Mesodermal cell (in vitro differentiated cells): Measurements from ENCODE around the gene ADAMTS2.

ENCODE experiments used
- H3K27ac ChIP-seq: 2 replicates; pipeline ENCODE4 v1.7.0; 2013; ENCODE audit warnings: mild to moderate bottlenecking, low read depth, low read length, moderate library complexity; ENCODE audit not compliant: severe bottlenecking
- H3K36me3 ChIP-seq: 2 replicates; pipeline ENCODE4 v1.7.1; 2013; ENCODE audit warnings: mild to moderate bottlenecking, low read length, moderate library complexity; ENCODE audit not compliant: control insufficient read depth, insufficient read depth
- H3K4me1 ChIP-seq: one replicate; pipeline ENCODE4 v1.7.1; 2013; ENCODE audit warnings: mild to moderate bottlenecking, low read length; ENCODE audit not compliant: insufficient read depth, control insufficient read depth, poor library complexity, severe bottlenecking
- H3K4me3 ChIP-seq: 2 replicates; pipeline ENCODE4 v1.7.0; 2013; ENCODE audit warnings: low read length, control low read depth, mild to moderate bottlenecking; ENCODE audit not compliant: insufficient read depth, poor library complexity, severe bottlenecking; ENCODE audit errors: extremely low read depth
- H3K9me3 ChIP-seq: 2 replicates; pipeline ENCODE4 v1.7.1; 2013; ENCODE audit warnings: mild to moderate bottlenecking, low read length, moderate library complexity; ENCODE audit not compliant: control insufficient read depth
- WGBS, 2 experiments: methylation state at CpG; one replicate each; pipeline ENCODE4 v1.1.5; 2013; ENCODE audit warnings: missing lambda C conversion rate in 2 of 2; ENCODE audit not compliant: insufficient coverage in 2 of 2; 5-methylcytosine and 5-hydroxymethylcytosine counted together

Gene ADAMTS2

DNA sequence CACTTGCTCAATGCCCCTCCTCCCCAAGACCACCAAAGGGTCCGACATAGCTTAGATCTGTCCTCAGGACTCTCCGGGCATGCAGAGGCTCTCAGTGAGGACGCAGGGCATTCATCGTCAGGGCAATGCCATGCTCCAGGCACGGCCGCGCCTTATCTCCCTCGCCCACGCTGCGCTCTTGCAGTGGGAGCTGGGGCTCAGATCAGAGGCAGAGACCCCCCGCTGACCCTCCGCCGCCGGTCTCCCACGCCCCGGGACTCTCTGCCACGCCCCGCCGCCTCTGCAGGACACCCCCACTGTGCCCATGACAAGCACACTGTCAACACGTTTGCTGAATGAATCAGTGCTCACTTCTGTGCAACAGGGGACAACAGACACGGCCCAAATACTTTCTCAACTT is 140.7 kb downstream of the ADAMTS2 start:
- Histone ChIP-seq H3K4me3 (no peak overlapping the region), H3K36me3 (no peaks in the 10 kb centered on the region), H3K9me3 (no peaks in the 10 kb centered on the region), H3K4me1 (no peaks in the 10 kb centered on the region), H3K27ac (no peak overlapping the region)
- WGBS, 2 experiments, result 77 to 85% methylated on average over 19 to 20 of the region's 21 CpGs

DNA sequence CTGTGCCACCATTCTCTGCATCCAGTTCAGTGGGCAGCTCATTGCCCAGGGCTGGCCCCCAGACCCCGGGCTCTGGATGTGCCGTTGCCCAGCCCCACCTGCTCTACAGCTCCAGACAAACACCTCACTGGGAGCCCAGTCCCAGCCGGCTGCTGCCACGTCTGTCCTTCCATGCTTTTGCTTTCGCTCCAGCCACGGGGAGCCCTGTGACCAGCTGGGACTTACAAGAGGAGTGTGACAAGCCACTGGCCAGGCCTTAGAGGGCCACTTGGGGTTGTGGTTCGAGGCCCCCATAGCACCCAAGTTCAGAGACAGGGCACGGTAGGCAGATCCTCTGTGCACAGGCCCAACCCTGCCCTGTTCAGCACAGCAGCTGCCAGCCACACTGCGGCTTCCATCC is 142.0 kb downstream of the ADAMTS2 start:
- Histone ChIP-seq H3K27ac (no peak overlapping the region), H3K9me3 (no peaks in the 10 kb centered on the region), H3K4me1 (no peaks in the 10 kb centered on the region), H3K4me3 (no peak overlapping the region), H3K36me3 (no peaks in the 10 kb centered on the region)
- 91 to 93% methylated on average over 6 to 9 of the region's 9 CpGs for WGBS, 2 experiments

DNA sequence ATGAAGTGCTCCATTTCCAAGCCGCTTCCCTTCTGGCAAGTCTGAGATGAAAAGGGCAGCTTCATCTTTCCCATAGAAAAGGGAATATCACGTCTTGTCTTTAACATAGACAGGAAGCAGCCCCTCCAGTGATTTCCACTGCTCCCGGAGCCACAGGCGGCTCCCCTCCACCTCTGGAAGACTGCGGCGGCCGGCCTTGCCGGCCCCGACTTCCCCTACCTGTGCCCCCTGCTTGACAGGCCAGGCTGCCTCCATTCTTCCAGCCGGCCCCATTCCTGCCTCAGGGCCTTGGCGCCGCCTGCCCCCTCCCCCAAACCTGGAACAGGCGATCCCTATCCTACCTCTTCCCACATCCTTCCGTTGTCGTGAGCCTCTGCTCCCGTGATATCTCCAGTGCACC is 143.3 kb downstream of the ADAMTS2 start:
- H3K9me3 ChIP-seq, result no peaks in the 10 kb centered on the region
- H3K27ac ChIP-seq, result no peak overlapping the region
- WGBS, 2 experiments, result 85 to 92% methylated on average over 6 to 15 of the region's 16 CpGs
- no peak overlapping the region for H3K4me3 ChIP-seq
- H3K4me1 ChIP-seq, result no peaks in the 10 kb centered on the region
- H3K36me3 ChIP-seq, result no peaks in the 10 kb centered on the region

DNA sequence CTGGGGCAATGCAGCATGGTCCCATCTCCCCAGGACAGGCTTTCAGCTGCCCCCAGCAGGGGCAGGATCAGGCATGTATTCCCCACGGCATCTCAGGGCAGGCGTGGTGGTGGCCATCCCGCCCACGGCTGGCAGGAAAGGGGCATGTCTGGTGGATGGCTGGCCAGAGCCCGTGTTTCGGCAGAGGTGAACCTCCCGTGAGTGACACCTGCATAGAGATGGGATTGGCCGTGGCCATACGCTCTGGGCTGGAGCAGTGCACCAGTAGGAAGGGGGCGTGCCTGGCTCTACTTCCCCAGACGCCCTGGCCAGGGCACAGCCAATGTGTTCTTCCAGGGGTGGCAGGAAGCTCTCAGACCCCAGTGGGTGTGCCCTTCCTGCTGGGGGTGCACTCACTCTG is 146.0 kb downstream of the ADAMTS2 start:
- WGBS, 2 experiments, result 93 to 96% methylated on average over 11 of the region's 11 CpGs
- Histone ChIP-seq H3K9me3 (no peaks in the 10 kb centered on the region), H3K36me3 (no peaks in the 10 kb centered on the region), H3K27ac (no peak overlapping the region), H3K4me3 (no peak overlapping the region), H3K4me1 (no peaks in the 10 kb centered on the region)

DNA sequence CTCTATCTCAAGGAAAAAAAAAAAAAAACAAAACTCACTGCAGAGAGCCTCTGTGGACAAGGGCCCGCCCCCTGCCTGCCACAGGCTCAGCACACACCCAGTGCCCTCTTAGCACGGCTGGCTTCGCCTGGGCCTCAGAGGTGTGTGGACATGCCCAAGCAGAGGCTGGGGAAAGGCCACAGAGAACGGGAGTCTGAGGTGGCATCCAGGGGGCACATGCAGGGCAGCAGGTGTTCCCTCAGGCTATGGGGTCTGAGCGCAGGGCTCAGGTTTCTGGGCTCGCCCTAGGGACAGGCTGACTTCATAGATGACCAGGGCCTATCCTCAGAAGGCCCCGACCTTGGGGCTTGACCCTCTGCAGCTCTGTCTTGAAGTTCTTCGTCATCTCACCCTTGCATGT is 146.4 kb downstream of the ADAMTS2 start:
- Histone ChIP-seq H3K4me3 (no peak overlapping the region), H3K36me3 (no peaks in the 10 kb centered on the region), H3K4me1 (no peaks in the 10 kb centered on the region), H3K27ac (no peak overlapping the region), H3K9me3 (no peaks in the 10 kb centered on the region)
- WGBS, 2 experiments, result 89 to 92% methylated on average over 7 of the region's 8 CpGs

DNA sequence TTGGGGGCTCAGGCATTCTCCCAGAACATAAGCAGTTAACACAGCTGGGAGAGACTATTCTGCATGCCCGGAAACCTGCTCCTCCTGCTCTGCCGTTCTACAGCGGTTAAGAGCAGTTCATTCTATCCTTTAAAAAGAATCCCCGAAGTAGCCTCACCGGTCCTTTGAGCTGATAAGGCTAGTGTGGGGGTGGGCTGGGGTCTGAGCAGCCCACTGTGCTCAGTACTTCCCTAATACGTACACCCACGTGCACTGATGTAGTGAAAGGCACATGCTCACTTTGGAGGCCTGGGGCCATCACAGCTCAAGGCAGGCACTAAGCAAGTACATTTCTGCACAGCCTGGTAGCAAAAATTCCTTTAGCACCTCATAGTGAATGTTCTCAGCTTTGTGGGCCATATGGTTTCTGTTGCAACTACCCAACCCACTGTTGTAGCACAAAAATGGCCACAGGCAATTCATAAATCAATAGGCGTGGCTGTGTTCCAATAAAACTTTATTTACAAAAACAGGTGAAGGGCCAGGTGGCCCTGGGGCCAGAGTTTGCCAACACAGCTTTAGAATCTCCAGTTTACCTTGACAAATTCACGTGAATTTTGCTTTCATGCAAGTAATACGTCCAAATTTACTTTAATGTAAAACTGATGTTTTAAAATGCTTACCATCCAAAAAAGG is 148.7 kb downstream of the ADAMTS2 start:
- Histone ChIP-seq H3K27ac (no peak overlapping the region), H3K4me3 (no peak overlapping the region), H3K4me1 (no peaks in the 10 kb centered on the region), H3K36me3 (no peaks in the 10 kb centered on the region), H3K9me3 (no peaks in the 10 kb centered on the region)
- WGBS, 2 experiments, result 92 to 96% methylated on average over 5 to 8 of the region's 10 CpGs

DNA sequence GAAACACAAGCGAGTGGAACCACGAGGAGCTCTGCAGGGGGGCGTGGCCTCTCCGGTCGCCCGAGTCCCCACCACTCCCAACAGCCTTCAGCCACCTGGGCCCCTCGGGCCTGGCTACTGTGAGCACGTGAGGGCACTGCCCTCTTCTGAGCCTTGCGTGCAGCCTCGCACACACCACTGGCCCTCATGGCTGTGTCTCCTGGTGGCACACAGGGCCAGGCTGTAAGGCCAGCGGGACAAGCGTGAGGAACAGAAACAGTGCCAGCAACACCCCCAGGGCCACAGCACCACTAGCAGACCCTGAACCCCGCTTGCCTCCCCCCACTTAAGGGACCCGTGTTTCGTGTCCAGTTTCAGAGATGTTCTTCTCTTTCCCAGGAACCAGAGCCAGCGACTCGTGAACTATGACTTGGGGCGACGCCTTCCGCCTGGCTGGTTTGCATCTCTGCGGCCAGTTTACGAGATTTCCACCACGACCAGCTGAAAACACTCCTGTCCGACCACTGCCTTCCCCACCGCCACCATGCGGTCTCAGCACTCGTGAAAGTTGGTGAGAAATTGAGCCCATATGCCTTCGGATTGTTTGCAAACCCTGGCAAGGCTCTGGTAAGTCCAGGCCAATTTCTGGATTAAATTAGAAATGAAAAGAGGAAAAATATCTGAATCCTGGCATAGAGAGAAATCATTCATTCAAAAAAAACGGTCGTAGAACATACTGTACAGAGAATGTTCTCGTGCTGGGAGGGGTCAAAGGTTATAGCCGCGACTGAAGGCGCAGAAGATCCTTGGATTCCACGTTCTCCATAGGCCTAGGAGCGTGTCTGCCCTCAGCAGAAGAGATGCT is 149.5 kb downstream of the ADAMTS2 start:
- no peaks in the 10 kb centered on the region for H3K36me3 ChIP-seq
- no peak overlapping the region for H3K4me3 ChIP-seq
- no peaks in the 10 kb centered on the region for H3K9me3 ChIP-seq
- no peak overlapping the region for H3K27ac ChIP-seq
- WGBS, 2 experiments, result 88 to 91% methylated on average over 34 of the region's 36 CpGs
- H3K4me1 ChIP-seq, result no peaks in the 10 kb centered on the region

DNA sequence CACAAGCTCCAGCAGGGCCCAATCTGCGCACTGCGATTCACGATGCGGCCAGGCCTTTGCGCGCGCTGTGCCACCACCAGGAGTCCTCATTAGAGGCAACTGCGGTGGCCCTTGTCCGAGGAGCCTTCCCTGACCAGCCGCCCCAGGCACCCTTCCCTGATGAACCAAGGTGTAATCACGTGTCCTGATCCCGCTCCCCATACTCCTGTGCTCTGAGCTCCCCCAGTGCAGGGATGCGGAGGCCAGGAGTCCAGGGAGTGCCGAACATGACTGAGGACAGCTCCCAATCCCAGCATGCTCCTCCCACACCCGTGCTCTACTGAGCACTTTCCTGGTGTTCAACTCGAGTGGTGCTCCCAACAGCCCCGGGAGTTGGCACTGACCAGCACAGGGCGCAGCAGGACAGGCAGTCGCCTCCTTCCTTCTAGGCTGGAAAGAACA is 150.3 kb downstream of the ADAMTS2 start:
- Histone ChIP-seq H3K4me3 (no peak overlapping the region), H3K27ac (no peak overlapping the region), H3K4me1 (no peaks in the 10 kb centered on the region), H3K36me3 (no peaks in the 10 kb centered on the region), H3K9me3 (no peaks in the 10 kb centered on the region)
- WGBS, 2 experiments, result 92 to 97% methylated on average over 17 to 19 of the region's 19 CpGs

DNA sequence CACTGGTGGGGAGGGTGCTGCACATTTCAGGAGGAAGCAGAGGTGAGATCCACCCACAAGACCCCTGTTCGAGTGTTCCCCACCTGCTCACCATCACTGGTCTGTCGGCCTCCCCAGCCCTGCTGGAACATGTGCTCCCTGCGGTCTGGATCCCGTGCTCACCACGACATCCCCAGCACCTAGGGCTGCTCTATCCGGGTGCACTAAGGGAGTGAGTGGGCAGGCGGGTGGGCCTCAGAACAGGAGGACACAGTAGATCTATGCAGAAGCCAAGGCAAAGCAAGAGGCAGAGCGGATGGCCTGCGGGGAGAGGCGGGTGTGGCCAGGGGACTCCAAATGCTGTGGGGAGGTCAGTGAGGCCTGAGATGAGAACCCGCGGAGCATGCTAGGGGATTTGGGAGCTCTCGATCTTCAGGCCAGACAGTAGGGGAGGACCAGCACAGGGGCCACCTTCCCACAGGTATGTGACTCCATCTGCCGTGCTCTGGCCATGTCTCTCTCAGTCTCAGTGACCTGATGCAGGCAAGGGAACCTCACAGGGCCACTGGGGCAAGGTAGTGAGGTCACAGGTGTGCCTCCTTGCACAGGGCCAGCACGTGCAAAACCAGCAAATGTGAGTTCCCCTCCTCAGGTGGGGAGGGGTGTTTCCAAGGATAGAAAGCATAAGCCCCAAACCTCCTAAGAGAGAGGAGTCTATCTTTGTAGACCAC is 150.9 kb downstream of the ADAMTS2 start:
- Histone ChIP-seq H3K4me1 (no peaks in the 10 kb centered on the region), H3K36me3 (no peaks in the 10 kb centered on the region), H3K4me3 (no peak overlapping the region), H3K27ac (no peak overlapping the region), H3K9me3 (no peaks in the 10 kb centered on the region)
- 91% methylated on average over 10 of the region's 15 CpGs for WGBS, 2 experiments

DNA sequence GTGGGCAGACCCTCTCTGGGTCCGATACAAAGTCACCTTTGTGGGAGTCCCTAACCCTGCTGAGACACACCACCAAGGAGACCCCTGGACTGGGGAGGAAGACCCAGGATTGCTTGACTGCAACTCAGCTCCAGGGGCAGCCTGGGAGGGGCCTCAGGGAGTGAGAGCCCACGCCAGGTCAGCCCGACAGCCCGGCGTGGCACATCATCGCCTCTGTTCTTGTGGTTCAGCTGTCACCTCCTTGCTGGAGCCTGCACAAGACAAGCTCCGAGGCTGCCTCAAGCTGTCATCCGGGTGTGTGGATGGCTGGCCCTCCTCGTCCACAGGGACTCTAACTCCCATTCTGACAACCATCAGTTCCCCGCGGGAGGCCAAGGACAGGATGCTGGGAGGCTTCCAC is 151.5 kb downstream of the ADAMTS2 start:
- H3K27ac ChIP-seq, result no peak overlapping the region
- no peaks in the 10 kb centered on the region for H3K4me1 ChIP-seq
- H3K4me3 ChIP-seq, result no peak overlapping the region
- no peaks in the 10 kb centered on the region for H3K9me3 ChIP-seq
- no peaks in the 10 kb centered on the region for H3K36me3 ChIP-seq
- WGBS, 2 experiments, result 84 to 85% methylated on average over 7 to 9 of the region's 11 CpGs
